HL-60/S4 treated with phorbol 12-myristate 13-acetate at 8.2 ng/mL for 4 days and 3 days (cell line): ENCODE results near the gene RNF169.
"Not testable (repeated sequence)": the region's sequence is repeated elsewhere in the genome, so short reads cannot be mapped to it uniquely, and the experiment has no call there.

Experiments
- in situ Hi-C: fragments of 300-500 bp; cut with MboI; formaldehyde crosslinking; loops from 2 replicates; pipeline ENCODE4 v1.15.0; 2022; ENCODE audit warnings: low sequenced_read_pairs

RNF169 gene

DNA sequence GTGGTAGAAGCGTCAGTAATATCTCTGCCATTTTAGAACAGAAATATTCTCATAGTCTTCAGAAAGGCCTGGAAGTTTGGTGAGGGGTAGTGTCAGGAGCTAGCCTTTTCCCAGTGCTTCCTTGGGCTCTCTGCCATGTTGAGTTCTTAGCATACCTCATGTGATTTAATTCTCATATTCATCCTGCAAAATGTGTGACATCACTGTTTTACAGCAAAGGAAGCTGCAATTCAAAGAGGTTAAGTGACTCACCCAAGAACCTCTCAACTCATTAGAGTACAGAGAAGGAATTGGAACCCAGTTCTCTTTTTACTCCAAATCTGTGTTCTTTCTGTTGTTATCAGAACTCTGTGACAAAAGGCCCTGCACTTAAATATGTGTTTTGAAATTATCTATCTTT lies 72.1 kb downstream of the RNF169 start:
- in situ Hi-C loops, result no loop called here

DNA sequence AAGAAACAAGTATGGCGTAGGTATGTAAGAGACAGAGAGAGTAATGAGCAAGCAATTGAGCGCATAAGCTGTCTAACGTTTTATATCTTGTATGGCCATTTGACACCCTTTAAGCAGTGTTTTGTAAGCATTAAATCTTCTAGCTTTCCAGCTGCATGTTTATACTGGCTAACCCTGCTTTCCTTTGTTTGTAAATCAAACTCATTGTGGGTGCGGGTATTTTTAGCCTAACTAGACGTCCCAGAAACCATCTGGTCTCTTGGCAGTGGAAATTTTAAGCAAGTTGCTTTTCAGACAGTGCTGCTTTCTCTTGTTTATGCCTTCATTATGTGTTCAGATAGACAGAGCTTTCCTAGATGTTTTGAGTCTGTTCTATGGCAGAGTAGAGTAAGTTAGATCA lies 73.5 kb downstream of the RNF169 start:
- in situ Hi-C loops, result no loop called here

DNA sequence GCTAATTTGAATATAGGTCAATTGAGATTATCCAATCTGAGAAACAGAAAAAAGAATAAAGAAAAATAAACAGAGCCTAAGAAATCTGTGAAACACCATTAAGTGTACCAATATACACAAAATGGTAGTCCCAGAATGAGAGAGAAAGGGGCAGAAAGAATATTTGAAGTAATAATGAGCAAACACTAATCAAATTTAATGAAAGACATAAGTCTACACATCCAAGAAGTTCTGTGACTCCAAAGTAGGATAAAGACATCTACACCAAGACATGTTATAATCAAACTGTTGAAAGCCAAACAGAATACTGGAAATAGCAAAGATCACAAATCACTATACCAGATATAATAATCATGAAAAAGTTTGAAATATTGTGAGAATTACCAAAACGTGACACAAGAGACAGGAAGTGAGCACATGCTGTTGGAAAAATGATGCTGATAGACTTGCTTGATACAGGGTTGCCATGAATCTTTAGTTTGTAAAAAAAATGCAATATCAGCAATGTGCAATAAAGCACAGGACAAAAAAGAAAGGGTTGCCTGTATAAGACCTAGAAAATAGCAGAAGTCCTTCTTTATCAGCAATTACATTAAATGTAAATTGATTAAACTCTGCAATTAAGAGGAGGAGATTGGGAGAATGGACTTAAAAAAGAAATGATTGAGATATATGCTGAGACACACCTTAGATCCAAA lies 75.8 kb downstream of the RNF169 start:
- in situ Hi-C loops, result no loop called here

DNA sequence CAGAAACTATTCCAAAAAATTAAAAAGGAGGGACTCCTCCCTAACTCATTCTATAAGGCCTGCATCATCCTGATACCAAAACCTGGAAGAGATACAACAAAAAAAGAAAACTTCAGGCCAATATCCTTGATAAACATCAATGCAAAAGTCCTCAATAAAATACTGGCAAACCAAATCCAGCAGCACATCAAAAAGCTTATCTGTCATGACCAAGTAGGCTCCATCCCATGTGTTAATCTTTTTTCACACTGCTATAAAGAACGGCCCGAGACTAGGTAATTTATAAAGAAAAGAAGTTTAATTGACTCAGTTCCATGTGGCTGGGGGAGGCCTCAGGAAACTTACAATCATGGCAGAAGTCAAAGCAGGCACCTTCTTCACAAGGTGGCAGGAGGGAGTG lies 76.9 kb downstream of the RNF169 start:
- in situ Hi-C loops, result not testable (repeated sequence)

DNA sequence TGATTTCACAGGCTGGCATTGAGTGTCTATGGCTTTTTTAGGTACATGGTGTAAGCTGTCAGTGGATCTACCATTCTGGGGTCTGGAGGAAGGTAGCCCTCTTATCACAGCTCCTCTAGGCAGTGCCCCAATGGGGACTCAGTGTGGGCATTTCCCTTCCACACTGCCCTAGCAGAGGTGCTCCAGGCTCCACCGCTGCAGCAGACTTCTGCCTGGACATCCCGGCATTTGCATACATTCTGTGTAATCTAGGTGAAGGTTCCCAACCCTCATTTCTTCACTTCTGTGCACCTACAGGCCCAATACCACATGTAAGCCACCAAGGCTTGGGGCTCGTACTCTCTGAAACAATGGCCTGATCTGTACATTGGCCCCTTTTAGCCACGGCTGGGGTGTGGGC lies 78.3 kb downstream of the RNF169 start:
- in situ Hi-C loops, result no loop called here

DNA sequence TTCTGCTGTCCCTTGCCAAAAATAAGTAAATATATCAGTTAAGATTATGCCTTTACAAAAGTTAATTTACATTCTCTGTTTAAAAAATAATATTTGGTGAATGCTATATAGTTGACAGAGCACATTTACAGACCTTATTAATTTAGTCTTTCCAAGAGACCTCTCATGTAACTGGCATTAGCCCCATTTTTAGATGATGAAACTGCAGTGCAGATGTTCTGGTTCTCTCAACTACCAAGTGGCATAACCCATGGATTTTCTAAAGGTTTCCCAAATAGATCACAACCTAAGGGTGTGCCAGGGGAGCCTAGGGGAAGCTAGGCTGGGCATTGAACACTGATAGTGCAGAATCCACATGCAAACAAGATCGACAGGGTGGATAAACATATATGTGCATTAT lies 88.5 kb downstream of the RNF169 start:
- in situ Hi-C loops, result no loop called here

DNA sequence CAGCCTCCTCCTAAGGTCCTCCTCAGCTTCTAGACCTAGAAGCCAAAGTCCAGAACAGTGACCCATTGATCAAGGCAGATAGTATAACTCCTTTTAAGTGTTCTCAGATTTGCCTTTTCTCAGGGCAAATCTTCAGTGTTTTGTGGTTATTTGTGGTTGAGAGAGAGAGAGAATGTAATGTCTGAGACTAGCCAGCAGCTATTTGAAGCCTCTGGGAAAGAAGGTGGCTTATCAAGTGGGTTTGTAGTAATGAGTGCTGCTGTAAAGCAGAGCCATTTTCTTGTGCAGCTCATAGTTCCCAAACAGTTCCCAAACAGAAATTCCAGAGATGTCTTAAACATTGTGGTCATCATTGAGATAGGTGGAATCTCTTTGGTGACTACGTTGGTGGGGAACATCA lies 89.5 kb downstream of the RNF169 start:
- in situ Hi-C loops, result no loop called here

DNA sequence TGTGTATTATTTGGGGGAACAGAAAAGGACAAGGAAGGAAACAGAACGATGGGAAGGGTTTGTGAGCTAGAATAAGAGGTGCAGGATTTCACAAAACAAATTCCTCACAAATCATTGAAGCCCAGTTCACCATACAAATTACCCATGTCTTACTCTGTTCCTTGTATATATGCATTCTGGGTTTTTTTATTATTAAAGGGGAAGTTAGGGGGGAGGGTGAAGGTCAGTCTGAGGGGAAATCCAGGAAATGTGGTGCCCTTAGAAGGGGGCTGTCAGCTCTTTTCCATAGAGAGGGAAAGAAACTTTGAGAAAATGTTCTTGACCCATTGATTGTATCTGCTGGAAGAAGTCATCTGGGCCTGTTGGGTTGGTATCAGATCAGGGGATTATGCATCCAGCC lies 90.8 kb downstream of the RNF169 start:
- in situ Hi-C loops, result no loop called here

DNA sequence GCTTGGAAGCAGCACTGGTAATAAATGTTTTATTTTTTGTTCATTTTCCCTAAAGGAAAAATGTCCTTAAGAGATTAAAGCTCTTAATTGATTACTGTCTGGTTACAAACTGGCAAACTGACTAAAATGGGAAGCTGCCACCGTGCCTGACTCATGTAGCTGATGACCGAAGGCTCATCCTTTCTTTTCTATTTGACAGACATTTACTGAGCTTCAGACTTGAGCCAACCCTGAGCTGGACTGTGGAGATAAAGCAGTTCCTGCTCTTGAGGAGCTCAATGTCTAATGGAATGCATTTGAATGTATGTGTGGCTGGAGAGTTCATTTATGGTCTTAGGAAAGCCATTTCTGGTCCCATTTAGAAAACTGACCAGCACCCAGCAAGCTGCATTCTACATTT lies 91.3 kb downstream of the RNF169 start:
- in situ Hi-C loops, result no loop called here

DNA sequence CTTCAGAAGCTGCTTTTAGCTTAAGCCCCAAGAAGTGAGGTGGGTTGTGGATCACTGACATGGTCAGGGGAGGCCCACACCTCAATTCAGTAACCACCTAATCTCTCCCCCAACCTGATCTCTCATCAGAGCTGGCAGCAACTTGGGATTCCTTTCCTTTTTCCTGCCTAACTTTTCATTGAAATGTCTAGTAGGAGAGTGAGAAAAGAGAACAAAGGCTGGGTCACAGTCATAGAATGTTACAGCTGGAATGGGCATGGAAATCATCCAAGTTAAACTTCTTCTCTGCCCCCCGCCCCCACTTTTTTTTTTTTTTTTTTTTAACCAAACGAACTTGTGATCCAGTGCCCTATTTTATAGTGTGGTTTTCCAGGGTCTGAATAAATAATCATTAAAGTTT lies 91.8 kb downstream of the RNF169 start:
- in situ Hi-C loops, result no loop called here

DNA sequence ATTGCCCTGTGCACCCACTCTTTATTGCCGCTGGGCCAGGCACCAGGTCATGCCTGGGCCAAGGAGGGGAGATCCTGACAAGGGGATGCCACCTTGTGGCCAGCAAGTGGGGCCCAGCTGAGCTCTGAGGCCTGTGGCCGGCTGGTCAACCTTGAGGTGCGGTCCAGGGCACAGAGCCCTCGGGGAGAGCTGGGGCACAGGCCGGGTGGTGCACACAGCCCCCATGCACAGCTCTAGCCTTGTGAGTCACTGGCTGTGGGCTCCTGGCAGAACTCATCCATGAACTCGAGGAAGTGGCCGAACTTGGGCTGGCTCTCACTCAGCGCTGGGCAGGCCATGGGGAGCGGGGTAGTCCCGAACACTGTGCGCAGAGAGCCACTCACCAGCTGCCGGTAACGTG lies 94.3 kb downstream of the RNF169 start:
- in situ Hi-C loops, result no loop called here

DNA sequence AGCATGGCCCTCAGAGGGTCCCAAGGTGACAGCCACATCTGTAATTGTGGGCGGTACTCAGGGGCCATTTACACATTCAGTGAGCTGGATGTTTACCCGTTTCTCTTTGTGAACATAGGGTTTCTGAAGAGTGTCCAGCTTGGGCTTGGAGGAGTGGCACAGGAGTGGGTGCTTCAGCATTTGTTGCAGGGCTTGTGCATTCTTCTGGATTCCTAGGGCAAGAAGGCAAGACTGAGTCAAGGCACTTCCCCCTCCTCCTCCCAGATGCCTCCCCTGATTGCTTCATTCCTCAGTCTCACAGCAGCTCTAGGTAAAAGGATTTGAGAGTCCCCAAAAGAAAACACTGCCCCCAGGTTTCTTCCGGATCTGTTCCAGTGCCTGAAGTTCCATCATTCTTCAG lies 95.4 kb downstream of the RNF169 start:
- in situ Hi-C loops, result no loop called here

DNA sequence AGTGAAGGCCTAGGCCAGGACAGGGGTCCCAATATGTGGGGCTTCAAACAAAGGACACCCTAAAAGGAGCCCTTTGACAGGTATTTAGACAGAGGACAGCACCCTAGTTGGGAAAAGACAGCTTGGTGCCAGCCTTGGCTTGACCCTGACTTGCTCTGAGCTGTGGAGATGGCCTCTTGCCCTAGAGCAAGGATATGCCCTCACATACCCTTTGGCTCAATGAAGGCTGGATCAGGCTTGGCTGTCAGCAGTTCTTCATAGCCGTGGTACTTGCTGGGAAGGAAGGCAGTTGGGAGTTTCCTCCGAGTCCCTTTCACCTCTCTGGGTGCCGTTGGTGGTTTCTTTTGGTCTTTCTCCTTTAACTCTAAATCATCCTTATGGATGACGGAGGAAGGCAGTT lies 96.2 kb downstream of the RNF169 start:
- in situ Hi-C loops, result no loop called here

DNA sequence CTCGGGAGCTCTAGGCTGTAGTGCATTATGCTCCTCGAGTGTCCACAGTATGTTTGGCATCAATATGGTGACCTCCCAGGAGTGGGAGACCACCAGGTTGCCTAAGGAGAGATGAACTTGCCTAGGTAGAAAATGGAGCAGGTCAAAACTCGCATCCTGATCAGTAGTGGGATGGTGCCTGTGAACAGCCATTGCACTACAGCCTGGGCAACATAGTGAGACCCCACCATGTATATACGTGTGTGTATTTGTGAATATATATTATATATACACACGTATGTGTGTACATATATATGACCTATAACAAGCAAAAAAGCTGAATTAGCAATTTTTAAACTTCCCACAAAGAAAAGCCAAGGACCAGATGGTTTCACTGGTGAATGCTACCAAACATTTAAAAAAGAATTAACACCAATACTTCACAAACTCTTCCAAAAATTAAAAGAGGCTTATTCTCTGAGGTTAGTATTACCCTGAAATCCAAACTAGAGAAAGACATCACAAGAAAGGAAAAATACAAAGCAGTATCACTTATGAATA lies 97.4 kb downstream of the RNF169 start:
- in situ Hi-C loops, result no loop called here

DNA sequence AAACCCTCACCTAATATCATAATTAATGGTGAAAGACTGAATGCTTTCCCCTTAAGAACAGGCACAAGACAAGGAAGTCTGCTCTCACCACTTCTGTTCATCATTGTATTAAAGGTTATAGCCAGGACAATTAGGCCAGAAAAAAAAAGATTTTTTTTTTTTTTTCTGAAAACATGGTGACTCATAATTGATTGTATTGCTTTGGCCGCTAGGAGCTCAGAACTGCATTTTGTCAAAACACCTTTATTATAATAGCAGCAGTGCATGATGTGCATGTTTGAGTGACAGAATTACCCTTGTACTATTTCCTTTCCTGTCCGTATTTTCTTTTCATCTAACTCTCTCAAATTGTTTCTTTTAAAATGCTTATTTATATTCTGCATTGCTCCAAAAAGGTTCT lies 98.1 kb downstream of the RNF169 start:
- in situ Hi-C loops, result no loop called here

DNA sequence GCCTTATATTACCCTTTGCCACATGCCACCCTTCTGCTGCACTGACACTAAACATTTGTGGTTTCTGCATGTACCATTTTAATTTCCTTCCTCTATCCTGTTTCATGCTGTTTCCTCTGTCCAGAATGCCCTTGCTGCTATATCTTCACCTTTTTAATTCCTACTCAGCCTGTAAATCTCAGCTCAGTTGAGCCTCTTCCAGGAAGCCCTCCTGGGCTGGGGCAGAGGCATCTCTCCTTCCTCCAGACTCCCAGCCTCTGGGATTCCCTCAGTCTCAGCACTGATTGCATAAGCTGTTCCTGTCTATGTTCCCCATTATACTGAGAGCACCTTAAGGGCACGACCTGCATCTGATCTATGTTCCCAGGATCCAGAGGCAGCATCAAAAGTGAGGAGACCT lies 98.7 kb downstream of the RNF169 start:
- in situ Hi-C loops, result no loop called here

DNA sequence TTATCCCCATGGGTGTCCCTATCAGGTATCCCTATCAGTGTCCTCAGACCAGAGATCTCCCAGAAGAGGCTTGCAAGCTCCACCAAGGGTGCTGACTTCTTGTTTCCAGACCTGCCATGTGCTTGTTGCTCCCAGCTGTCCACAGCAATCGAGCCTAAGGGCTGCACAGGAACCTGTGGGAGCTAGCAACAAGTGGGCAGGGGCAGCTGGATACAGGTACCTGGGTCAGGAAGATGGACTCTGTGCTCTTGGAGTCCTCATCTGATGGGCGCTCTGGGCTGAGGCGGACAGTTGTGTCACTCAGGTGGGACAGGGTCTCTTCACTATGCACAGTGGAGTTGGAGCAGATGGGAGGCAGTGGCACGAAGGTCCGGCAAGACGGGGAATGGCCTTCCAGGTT lies 99.2 kb downstream of the RNF169 start:
- in situ Hi-C loops, result no loop called here

DNA sequence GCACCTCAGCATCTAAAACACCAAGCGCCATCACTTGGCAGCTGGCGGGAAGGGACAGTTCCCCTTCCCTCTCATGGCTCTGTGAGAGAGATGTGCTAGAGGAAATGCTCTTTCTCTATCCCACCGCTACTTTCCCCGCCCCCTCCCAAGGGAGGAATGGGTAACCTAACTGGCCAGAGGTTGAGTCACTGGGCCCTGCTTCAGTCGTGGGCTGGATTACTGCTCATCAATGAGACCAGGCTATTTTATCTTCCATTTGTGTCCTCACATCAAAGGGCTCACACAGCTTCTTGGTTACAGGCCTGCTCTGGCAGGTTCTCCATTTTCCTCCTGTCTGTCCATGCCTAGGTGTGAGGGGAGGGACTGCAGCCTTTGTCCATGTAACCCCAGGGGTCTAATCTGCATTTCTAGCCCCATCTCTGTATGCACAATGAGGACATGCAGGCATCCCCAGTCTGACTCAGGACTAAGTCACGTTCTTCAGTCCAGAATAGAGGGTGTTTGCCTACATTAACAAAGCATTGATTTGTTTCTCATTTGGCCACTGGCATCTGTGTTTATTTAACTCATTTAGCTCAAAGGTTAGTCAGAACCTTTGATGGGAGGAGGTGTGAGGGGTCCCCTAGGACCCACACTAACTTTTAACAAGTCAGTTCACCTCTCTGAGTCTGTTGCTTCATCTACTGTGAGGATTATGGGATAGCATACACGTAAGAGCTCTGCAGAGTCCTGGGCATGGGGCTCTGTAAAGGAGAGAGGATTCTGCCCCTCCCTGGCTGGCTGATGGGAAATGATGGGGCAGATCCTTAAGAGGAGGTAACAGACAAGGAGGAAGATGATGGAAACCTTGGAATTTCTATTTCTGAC lies 101.1 kb downstream of the RNF169 start:
- in situ Hi-C loops, result no loop called here

DNA sequence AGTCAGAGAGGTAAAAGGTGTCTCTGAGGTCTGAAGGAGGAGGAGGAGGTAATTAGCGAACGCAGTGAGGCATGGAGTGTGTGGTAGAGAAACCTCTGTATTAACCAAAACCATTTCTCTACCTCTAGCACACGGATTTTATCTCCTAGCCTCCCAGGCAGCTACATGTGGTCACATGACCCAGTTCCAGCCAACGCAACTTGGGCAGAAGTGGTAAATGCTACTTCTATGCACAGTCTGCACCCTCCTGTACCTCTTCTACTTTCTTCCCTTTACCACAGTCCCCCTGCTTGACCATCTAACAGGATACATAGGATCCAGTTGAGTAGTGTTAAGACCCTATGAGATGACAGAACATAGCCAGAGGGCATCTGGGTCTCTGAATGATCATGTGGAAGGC lies 104.6 kb downstream of the RNF169 start:
- in situ Hi-C loops, result no loop called here

DNA sequence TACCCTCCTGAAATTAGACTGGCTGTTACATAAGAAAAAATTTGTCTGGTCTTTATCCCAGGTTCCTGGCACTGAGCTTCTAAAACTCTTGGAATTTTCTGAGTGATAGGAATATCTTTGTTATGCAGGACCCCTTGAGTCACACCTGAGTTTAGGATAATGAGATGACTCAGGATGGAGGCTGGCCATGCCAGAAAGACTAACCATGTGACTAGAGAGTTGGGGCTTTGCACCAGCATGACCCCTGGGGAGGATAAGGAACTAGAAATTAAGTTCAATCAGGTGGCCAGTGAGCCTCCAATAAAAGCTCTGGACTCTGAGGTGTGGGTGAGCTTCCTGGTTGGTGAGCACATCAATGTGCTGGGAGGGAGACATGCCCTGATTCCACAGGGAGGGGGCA lies 112.1 kb downstream of the RNF169 start:
- in situ Hi-C loops, result no loop called here

DNA sequence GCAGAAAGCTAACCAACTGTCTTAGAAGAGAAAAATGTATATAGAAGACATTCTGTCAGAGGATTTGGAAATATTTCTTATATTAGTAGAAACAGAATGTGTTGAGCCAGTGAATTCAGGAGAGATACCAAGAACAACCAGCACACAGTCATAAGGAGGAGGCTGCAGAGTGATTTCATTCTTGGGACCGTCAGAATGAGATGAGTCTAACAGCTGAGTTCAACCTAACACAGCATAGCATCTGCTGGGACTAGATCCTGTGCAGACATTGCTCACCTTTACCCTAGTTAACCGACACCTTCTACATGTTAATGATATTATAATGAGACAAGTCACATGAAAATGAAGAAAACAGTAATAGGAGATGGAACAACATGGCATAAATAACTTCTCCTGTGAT lies 114.8 kb downstream of the RNF169 start:
- in situ Hi-C loops, result no loop called here

DNA sequence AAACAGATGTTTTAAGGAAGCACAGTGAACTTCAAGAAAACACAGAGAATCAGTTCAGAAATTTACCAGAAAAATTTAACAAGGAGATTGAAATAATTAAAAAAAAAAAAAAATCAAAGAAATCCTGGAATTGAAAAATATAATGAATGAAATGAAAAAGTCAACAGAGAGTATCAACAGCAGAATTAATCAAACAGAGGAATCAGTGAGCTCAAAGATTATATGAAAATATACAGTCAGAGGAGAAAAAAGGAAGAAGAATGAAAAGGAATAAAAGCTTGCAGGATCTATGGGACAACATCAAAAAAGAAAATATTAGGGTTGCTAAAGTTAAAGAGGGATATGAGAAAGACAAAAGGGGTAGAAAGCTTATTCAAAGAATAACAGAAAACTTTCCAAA lies 117.9 kb downstream of the RNF169 start:
- in situ Hi-C loops, result no loop called here
